NCI-H82 (cell line): ENCODE measurements around the gene ZNF672.
A peak's percentile ranks its signal among the peaks of the same experiment; 100 is the strongest.

ENCODE experiments used
- DNase-seq: peaks from one replicate; lab custom pipeline; 2025; lab: John Stamatoyannopoulos, UW

The ZNF672 gene

DNA sequence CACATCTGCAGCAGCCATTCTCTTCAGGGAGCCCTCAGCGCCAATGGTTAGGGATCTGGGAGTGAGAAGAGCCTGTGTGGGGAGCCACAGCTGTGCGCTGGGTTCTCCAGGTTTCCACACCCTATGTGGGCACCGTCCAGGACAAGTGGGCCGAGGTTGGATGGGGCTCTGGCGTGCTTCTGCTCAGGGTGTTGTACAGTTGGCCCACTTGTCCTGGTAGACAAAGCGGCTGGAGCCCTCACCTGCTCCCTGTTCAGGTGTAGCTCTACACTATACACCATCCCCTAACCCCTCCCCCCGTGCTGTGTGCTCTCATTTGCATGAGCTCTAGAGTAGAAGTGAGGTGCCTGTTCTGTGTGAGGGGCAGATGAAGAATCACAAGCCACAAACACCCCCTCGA is 24.5 kb upstream of the ZNF672 start:
- no peak for DNase-seq

DNA sequence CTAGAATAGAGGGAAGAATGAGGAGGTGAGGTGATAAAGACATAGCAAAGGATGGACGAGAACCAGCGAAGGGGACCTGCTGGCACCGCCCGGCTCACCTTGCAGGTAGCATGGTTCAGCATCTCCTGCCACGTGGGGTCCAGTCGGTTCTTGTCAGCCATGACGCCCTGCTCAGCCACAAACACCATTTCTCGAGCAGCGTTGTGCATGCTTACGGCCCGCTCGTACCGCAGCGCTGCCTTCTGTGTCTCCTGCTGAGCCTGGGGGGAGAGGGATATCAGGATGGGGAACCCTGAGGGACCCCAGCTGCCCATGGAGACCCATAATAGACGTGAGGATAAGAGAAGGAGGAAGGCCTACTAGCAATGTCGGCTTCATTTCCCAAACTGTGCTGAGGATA is 23.7 kb upstream of the ZNF672 start:
- no peak for DNase-seq

DNA sequence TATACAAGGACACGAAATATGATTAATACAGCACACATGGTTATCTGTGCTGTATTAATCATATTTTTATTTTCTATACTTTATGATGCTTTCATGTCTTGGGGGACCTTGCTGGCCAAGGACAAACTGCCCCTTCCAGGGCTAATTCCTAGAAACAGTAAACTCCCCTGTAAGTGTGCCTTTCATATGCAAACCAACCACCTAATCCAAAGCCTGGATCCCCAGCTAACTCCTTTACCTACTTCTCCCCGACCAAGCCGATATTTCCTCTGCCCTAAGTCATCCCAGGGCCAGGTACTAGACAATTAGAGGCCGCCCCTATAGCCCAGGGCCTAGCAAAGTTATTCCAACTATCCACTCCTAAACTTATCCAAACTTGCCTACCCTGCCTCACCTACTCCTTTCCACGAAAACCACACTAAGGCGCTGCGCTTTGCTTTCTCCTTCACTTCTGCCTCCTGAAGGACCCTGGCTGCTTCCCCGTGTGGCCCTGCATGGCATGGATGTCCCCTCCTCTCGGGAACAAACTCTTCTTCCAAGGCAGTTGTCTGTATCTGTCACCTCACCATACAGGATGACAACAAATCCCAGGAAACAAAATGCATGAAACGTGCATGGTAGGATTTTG is 22.5 kb upstream of the ZNF672 start:
- DNase-seq: no peak

DNA sequence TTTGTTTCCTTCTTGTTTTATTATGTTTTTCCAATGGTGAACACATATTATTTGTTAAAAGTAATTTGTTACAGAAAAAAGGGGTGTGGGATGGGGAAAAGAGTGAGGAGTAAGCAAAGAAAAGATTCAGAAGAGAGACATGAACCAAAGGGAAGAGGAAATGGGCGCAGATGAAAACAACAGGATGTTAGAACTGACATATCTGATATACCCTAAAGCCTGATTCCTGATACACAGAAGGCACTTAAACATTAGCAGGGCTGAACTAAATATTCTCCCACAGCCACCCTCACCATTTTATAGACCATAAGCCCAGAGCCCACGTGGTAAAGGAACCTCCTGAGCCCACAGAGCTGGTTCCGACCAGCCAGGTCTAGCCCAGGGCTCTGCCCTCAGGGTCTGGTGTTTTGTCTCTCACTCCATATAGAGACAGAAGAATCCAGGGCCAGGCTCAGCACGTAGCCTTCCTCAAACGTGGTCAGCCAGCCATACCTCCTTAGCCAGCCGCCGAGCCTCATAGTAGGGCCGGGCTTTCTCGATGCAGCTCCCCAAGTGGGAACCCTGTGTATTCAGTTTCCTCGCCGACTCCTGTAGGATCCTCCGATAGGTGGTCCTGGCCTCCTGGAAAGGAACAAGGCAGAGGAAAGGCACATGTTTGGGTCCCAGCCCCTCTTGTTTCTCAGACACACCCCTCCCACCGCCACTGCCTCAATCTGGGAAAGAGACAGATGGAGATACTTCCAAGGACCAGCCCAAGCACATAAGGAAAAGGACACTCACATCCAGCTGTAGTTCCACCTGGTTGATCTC is 21.8 kb upstream of the ZNF672 start:
- DNase-seq: no peak

DNA sequence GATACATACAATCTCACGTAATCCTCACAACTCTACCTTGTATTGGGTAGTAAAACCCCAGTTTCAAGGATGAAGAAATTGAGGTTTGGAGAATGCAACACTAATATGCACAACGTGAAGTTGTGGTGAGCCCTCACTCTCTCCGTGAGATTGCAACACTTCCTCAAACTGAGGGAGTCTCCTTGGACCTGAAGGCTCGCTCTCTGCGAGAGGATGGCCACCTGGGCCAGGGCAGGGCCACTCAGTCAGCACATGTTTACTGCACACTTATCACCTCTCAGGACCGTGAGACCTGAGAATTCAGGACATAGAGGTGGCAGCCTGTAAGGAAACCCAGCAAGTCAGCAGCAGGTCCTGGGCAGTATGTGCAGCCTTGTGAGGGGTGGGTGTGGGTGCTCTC is 21.0 kb upstream of the ZNF672 start:
- no peak for DNase-seq

DNA sequence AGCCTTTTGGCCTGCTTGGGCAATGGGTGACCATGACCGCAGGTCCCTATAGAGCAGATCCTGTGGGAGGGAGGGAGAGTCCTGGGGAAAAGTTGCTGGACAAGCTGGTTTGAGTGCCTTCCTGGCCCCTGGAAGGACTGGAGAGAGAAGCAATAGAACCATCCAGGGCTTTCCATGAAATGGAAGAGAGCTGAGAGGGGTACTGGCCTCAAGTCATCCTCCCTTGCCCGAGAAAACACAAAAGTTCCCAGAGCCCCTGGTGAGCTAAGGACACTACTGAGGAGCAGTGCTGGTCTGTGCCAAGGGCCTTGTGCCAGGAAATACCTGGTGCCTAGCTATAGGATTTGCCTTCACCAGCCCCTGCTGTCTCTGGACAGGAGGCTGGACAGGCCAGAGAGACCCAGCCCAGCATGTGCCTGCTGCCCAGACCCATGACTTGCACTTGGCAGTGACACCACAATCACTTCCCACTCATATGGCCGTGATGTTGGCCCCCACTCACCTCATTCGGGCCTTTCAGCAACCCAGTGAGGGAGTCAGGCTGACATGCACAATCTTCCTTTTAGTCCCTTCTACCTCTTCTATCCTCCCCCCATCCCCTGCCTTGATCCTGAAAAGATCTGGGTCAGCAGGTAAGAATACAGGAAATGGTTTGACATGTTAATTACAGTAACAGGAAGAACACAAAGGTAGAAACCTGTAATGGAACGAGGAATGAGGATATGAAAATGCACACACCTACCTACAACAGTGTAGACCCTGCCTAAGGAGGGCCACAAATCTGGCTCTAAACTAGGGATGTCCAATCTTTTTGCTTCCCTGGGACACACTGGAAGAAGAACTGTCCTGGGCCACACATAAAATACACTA is 19.3 kb upstream of the ZNF672 start:
- no peak for DNase-seq

DNA sequence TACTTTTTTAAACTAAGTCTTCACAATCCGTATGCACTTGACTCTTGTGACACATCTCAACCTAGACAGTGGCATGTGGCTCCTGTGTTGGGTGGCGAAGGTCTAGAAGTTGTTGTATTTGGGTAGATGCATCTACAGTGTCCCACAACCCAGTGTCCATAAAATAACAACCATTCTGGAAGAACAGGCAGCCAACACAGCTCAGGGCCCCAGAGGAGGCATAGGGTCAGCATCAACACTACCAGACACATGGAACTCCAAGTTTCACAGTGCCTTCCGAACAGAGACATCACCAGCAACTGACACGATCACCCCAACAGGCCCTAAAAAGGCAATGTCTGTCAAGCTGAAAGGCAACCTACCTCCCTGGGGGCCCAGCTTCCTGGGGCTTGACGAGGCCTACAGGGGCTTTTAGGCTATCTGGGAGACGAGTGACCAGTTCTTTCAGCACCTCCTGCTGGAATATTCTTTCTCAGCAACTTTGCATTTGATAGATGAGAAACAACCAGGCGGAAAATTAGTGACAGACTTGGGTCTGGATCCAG is 17.9 kb upstream of the ZNF672 start:
- DNase-seq: no peak

DNA sequence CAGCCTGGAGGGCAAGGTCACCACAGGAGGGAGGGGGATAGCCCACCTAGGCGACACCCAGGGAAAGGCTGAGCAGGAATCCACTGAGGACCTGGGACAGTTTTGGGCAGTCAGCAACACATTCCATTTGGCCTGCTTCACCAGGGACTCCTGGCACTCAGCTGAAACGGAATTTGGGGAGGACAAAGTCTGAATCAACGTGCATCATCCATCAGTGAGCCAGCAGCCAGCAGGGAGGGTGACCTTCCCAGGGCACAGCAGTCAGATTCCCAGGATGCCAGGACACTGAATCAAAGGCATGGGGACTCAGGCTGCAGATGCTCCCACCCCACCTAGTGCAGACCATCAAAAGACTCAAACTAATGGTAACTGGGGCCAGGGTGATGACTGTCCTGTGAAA is 16.9 kb upstream of the ZNF672 start:
- no peak for DNase-seq

DNA sequence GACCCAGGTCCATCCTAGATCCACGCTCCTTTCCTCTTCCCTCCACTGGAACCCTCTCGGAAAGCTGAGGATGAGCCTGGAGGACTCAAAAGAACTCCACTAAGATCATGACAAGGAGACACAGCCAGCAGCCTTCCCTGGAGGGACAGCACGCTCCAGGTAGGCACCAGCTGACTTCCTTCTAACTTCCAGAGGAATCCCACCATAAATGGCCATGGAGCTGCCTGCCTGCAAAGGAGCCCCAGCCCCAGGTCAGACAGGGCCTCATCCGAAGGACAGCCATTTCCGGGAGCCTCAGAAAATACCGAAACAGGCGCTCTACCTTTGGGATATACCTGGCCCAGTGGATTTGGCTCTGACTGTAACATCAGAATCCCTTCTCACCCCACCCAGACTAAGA is 16.4 kb upstream of the ZNF672 start:
- DNase-seq: no peak

DNA sequence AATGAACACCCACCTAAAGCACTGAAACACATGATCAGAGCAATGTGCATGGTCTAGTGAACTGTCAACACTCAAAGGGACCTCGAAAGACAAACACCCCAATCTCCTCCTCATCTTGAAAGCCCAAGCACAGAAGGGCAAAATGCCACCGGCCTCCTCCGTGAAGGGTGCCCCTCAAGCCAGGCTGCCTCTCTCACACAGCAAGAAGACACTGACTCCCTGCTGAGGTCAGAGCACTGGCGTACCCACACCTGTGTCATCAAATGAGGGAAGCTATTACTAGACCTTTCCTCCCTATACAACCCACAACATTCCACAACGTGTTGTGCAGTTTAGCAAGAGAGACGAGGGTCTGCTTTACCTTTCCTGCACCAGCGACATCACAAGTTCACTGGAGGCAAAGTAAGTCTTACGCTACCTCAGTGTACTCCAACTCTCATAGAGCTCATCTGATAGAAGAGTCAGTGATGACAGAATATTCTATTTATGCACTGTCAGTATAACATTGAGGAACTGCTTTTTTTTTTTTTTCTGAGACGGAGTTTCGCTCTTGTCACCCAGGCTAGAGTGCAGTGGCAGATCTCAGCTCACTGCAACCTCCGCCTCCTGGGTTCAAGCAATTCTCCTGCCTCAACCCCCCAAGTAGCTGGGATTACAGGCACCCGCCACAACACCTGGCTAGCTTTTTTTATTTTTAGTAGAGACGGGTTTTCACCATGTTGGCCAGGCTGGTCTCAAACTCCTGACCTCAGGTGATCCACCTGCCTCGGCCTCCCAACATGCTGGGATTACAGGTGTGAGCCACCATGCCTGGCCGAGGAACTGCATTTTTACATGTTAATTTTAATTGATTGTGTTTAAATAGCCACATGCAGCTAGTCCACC is 15.6 kb upstream of the ZNF672 start:
- no peak for DNase-seq

DNA sequence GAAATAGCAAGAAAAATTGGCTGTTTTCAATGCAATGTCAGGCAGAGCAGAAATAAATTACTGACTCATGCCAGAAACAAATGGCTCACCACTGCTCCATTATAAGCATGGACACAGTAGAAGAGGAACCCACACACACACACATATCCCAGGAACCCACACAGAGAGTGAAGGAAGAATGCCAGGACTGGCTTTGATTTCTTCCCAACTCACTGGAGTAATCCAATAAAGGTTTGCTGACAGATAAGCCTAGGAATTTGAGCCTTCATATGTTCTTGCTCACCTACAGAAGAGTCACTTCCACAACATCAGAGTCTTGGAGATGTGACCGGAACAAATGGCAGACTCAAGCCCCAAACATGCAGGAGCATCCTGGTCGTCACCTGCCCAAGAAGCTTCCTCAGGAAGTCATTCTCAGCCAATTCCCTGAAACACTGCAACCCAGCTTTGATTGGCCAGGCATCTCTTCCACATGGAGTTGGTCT is 14.5 kb upstream of the ZNF672 start:
- peak; percentile 54 for DNase-seq

DNA sequence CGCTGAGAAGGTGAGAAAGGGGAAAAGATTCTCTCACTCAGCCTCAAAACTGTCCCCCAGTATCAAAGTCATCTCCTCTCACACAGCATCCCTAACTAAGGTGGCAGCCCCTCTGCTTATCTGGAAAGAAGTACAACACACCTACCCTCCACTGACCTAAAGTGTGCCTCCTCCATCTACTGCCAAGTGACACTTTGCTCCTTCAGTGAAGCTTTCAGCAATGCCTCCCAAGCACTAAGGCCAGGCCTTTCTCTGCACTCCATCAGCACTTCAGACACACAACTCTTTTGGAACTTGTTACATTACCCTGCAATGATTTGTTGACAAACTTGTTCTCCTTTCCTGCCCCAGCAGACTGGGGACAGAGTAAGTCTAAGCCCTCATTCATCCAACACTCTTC is 13.7 kb upstream of the ZNF672 start:
- no peak for DNase-seq

DNA sequence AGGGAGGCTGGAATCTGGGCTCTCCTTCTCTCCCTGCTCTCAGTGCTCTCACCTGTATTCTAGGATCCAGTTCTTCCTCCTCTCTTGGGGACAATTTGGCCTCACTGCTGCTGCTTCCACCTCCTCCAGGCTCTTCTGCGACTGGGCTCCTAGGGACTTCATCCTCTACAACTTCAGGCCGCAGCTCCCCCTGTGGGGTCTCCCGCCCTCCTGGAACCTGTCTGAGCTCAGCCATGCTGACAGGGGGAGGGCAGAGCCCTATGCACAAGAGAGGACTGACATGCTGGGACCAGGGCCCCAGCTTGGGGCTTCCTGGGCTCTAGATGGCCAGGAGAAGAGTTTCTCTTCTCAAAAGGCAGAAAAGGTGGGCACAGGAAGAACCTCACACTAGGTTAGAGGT is 13.3 kb upstream of the ZNF672 start:
- no peak for DNase-seq

DNA sequence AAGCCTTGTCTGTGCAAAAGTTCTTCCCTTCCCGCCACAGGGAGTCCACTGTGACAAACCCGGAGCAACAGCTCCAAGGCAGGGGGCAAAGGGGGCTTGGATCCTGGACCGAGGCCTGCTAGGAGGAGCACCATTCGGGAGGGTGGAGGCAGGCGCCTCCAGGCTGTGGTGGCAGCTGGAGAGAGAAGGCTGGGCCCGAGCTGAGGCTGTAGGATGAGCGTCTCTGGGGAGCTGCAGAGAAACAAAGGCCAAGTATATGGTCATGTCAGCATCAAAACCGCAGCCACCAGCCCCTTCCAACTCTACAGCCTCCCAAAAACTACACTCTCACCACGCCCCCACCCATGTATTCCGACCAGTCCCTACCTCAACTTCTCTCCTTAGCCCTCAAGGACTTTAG is 12.9 kb upstream of the ZNF672 start:
- DNase-seq: no peak

DNA sequence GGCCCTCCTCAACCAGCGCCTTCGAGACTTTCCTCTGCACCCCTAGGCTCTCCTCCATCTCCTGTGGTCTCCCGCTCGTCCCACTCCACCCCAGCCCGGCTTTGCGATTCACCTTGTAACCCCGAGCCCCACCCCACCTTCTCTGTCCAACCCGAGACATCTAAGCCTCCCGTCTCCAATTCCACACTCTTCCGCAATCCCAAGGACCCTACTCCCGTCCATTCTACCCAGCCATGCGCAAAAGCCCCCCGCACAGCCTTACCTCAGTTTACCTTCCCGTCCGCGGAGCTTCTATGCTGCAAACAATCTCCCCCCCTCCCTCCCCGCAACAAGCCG is 12.5 kb upstream of the ZNF672 start:
- DNase-seq: no peak

DNA sequence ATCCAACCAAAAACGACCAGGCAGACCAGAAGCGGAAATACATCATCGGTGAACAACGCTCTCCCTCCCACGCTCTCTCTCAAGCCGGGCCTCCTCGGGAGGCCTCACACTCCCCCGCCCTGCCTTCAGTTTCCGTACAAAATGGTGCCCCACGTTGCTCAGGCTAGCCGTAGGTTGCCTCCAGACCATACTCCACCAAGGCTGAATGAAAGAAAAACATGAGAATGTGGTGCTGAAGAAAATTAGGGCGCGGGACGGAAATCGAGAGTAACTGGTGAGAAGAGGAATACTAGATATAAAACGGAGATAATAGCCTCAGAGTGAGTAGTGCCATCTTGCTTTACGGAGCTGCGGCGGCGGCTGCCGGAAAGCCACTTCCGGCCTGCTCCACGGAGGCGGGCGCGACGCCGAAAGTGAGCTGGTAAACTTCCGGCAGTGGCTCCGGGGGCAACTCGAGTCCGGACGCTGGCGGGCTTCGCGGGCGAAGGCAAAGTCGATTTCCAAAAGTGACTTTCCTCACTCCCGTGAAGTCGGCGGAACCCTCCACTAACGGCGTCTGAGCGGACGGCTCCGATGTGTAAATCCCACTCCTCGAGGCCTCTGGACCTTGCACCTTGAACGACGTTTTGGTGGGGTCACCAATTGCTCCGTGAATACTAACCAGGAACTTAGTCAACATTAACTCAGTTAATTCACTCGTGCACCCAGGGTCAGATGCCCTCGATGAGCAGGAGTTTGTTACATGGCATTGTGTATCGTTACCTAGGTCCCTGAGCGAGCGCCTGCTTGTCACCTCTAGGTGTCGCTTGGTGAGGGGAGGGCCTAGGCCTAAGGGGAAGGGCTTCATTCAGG is 11.9 kb upstream of the ZNF672 start, which contains the start of gene SH3BP5L:
Gene SH3BP5L (minus strand): TSS at position 7 of the 852 bp plus-strand sequence. CDS start 980 bp downstream, outside the sequence.
- DNase-seq: peak; percentile 99

DNA sequence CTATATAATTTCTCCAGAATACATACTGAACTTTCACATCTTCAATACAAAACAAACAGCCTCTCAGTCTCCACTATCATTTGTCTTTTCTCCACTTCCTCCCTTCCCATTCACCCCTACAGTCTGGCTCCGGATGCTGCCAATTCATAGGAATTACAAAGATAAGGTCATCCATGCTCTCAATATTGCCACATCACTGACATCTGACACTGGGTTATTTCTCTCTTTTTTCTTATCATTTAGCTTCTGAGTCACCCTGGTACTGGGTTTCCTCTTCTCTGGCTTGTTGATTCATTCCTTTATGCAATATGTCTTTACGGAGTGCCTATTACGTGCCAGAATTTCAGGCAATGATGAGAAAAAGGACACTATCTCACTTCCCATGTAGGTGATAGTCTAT is 9.2 kb upstream of the ZNF672 start:
- DNase-seq: no peak

DNA sequence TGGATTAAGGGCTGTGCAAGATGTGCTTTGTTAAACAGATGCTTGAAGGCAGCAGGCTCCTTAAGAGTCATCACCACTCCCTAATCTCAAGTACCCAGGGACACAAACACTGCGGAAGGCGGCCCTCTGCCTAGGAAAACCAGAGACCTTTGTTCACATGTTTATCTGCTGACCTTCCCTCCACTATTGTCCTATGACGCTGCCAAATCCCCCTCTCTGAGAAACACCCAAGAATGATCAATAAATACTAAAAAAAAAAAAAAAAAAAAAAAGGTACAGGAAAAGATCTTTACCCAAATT is 7.4 kb upstream of the ZNF672 start:
- DNase-seq: peak; percentile 80

DNA sequence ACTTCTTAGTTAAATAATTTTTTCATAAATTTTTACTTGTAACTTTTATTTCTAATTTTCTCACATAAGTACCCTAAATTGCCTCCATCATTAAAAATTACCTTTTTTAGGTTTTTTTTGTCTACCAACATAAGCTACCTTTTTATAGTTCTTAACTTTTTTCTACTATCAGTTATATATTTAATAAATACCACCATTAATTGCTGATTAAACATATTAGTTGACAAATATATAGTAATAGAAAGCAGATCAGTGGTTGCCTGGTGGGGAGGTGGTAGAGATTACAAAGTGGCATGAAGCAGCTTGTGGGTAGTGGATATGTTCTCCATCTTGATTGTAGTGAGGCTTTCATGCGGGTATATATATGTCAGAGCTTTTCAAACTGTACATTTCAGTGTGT is 6.2 kb upstream of the ZNF672 start:
- no peak for DNase-seq

DNA sequence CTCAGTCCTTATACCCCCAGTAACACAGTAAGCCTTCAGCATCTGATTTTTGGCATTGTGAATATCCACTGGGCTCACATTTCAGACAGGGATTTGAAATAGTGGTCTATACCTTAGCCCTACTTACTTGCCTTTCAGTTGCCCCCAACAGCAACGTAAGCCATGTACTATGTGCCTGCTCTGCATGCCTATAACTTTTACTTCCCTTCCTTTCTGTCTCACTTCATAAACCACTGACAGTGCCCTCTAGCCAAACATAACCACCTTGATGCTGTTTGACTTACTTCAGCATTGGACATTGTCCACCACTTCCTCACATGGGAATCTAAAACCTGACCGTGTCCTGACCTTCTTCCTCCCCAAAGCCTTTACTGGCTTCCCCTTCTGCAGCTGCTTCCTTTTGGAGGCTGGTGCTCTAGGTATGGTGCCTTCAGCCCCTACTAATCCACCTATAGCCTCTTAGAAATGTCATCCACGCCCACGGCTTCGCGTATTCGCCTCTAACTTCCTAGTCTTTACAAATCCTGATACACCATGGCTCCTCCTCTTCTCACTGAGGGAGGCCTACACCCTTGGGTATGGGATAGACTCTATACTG is 3.6 kb upstream of the ZNF672 start:
- DNase-seq: peak; percentile 60
